GM19238 (cell line): ENCODE measurements around the gene IQCC.
A peak's percentile ranks its signal among the peaks of the same experiment; 100 is the strongest.

ENCODE experiments used
- DNase-seq: peaks from one replicate; pipeline ENCODE4 v3.0.0; 2011; ENCODE audit warnings: low spot score; ENCODE audit not compliant: insufficient read length

The IQCC gene

GRCh38 chr1:32223683-32224082, 18.2 kb downstream of the IQCC start:
- DNase-seq: no peak

GRCh38 chr1:32224285-32224684, 18.8 kb downstream of the IQCC start:
- no peak for DNase-seq

- no peak for DNase-seq
Measured at GRCh38 chr1:32228771-32229170, 23.3 kb downstream of the IQCC start.

GRCh38 chr1:32231843-32232432, 26.5 kb downstream of the IQCC start:
- DNase-seq: no peak

- no peak for DNase-seq
Measured at GRCh38 chr1:32232558-32233304, 27.3 kb downstream of the IQCC start.

- no peak for DNase-seq
Measured at GRCh38 chr1:32234792-32235191, 29.3 kb downstream of the IQCC start.

GRCh38 chr1:32239337-32239736, 33.9 kb downstream of the IQCC start:
- DNase-seq: no peak

GRCh38 chr1:32239790-32240139, 34.3 kb downstream of the IQCC start:
- no peak for DNase-seq

- DNase-seq: peak; percentile 31
Measured at GRCh38 chr1:32240140-32240951, 34.9 kb downstream of the IQCC start.

- DNase-seq: peak; percentile 51
Measured at GRCh38 chr1:32241001-32241763, 35.7 kb downstream of the IQCC start.

GRCh38 chr1:32242341-32242851, 36.9 kb downstream of the IQCC start:
- no peak for DNase-seq

GRCh38 chr1:32246888-32247273, 41.4 kb downstream of the IQCC start, which contains the start of gene FAM167B:
Gene FAM167B (plus strand): TSS chr1:32247222. CDS start chr1:32247422, 200 bp downstream.
- no peak for DNase-seq

GRCh38 chr1:32247452-32247851, 42.0 kb downstream of the IQCC start:
- no peak for DNase-seq

GRCh38 chr1:32247983-32248889, 42.8 kb downstream of the IQCC start:
- peak; percentile 71 for DNase-seq

GRCh38 chr1:32249831-32250525, 44.5 kb downstream of the IQCC start:
- DNase-seq: peak; percentile 79

GRCh38 chr1:32250893-32251716, 45.6 kb downstream of the IQCC start, which contains the start of gene LCK:
Gene LCK (plus strand): TSS chr1:32251265. CDS start chr1:32274330, 23,065 bp downstream.
- DNase-seq: no peak

GRCh38 chr1:32255072-32256071, 49.9 kb downstream of the IQCC start:
- no peak for DNase-seq
